Measurements from ENCODE around the gene STK38L.

STK38L gene

DNA sequence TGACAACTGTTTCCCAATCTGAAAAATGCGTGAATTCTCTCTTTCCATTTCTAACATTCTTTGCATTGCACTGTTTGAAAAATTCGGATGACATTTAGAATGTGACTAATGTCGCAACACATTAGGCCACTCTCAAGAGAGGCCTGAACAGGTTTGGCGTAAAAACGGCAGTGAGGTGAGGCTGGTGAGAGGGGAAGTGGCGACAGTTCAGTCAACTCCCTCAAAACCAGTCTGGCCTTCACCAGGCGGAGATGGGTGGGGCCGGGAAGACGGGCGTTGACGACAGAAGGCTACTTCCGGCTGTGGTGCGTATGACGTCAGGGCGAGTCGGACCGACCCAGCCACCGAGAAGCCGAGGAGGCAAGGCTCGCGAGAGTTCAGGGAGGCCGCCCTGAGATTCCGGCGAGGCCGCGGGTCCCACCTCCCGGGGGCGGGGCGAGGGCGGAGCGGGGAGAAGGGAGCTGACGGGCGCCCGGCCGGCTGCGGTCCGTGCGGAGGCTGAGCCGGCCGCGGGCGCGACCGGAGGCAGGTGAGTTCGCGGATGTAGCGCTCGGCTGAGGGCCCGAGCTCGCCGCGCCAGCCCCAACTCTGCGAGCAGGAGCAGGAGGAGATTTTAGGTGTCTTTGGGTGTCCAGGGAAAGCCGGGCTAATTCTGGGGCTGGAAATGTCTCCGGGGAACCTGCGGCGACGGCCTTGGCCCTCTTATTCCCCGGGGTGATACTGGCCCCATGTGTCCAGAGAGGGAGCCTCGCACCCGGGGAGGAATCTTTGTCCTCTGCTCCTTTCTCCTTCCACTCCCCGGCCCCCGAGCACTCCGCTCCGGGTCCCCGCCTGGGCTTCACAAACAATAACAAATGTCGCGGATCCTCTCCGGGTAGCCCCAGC is at the start of gene STK38L:
Gene STK38L, plus strand, starts transcription at position 483 of the 885 bp plus-strand sequence. CDS start 53,435 bp downstream, outside the sequence.
- peak; percentile 81 for DNase-seq (ENCODE audit: low spot score)

DNA sequence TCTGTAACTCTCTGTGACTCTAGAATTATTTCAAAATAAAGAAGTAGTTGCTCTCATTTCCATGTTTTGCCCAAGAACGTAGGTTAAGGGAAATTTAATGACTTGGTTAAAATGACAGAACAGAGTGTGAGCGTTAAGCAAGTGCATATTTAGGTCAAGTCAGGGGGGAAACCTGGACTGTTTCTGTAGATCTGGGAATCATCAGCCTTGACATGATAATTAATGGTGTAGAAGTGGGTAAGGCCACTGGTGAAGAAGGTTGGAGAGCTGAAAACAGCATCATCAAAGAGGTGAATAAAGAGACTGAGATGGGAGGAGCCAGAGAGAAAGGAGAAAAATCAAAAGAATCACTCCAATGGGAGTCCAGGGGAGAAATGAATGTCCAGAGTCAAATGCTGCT is 49.4 kb upstream of the STK38L start:
- DNase-seq (ENCODE audit: low spot score): no peak

DNA sequence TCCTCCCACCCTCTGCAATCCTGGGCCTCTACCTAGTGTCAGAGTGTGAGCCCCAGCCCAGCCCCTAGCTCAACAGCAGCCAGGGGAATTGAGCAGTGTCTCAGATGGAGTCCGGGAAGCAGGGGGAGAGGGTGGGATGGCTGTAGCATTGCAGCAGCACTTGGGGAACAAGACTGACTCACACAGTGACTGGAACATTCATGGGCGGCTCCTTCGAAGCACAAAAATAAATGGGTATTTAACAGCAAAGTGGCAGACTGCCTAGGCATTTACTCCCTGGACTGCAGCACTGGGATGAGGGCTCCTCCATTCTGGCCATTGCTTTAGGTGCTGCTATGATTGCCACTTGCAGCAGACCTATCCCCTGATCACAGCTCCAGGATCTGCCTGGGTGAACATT is 46.0 kb upstream of the STK38L start:
- no peak for DNase-seq (ENCODE audit: low spot score)

DNA sequence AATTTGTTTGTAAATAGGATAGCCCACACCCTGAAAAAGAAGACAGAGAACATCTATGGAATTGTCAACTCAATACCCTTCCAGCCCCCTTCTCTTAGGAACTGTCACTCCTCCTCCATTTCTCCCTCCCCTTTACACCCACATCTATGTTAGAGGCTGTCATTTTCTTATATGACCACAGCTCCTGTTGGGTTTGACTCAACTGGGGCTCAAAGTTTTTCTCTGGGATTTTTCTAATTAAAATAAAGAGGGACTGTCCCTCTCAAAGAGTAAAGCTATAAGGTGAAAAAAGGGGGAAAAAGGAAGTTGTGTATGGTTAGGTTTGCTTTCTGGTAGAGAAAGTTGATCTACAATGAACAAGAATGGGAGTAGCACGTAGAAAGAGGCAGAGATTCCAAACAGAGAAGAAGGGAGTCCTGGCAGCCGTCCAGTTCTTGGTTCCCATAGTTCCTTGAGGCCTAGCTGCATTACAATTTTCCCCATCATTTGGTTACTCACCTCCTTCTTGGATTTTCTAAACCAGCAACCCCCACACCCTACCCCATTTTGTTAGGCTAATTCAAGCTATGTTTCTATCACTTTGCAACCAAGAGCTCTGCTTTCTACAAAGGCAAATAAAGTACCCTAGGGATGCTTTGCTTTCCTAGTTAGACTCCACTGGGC is 44.3 kb upstream of the STK38L start:
- DNase-seq (ENCODE audit: low spot score): no peak

DNA sequence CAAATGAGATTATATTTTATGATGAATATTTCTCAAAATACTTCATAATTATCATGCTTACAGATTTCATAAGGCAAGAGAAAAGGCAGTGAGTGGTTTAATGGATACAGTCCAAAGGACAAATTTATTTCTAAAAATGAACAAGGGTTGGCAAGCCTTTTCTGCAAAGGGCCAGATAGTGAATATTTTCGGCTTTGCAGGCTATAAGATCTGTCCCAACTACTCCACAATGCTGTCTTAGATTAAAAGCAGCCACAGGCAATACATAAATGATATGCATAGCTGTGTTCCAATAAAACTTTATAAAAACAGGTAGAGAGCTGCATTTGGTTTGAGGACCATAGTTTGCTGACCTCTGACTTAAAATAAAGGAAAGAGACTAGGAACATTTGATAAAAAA is 42.9 kb upstream of the STK38L start:
- no peak for DNase-seq (ENCODE audit: low spot score)

DNA sequence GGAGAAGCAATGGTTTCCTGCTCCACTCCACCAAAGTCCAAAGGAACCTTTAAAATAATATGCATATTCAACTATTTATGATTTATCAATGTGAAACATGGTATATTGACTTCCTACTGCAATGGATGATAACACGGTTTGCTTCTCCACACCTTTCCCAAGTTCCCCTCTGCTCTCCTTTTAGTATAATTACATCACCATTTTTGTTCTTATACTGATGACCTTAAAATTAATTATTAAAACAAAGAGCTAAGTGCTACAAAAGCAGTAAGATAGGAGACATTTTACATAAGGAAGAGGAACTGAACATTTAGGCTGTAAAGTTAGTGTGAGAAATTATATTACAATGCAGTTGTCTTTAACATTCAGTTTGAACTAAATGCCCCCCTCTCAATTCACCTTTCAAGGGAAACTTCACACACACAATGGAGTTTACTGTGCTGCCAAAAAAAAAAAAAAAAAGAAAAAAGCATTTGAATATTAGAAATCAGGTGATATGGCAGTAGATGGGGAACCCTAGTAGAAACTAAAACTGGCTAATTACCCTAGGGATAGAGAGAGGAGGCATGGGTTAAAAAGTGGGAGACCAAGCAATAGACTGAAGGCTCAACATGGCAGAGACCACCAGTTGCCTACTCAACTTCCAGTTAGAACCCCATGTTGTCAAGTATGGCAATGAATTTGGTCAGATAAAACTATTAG is 37.1 kb upstream of the STK38L start:
- DNase-seq (ENCODE audit: low spot score): no peak

DNA sequence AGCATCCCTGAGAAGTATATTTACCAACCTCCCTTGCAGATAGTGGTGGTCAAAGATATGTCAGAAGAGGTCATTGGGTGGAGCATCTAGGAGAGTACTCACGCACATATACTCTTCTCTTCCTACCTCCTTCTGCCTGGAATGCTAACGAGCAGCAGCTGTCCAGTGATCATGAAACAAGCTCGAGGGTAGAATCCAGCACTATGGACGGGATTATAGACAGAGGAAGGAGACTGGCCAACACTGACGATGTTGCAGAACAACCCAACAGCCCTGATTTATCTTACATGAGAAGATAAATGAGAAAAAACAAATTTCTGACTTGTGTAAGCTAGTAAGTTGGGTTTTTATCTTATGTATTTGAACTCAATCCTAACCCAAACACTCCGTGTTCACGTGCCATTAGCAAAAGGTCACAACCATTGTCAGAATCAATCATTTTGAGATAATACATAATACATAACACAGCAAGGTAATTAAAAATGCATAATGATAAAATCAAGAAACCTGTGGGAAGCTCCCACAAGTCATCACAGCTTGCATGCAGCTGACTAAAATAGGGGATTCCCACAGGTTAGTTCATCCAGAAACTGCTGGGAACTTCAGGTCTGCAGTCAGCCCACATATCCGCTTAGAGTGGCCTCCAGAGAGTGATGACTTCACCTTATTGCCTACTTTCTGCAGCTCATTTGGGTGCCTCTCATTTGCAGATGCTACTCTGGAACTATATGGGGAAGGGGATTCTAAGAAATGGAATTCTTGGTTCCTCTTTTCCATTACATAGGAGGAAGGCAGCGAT is 36.3 kb upstream of the STK38L start:
- DNase-seq (ENCODE audit: low spot score): no peak

DNA sequence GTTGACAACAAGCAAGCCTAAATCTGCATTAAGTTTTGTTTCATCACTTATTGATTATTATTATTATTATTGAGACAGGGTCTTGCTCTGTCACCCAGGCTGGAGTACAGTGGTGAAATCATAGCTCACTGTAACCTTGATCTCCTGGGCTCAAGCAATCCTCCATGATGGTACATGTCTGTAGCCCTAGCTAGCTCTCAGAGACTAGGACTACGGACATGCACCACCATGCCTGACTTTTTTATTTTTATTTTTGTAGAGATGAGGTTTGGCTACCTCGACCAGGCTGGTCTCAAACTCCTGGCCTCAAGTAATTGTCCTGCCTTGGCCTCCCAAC is 35.7 kb upstream of the STK38L start:
- DNase-seq (ENCODE audit: low spot score): no peak

DNA sequence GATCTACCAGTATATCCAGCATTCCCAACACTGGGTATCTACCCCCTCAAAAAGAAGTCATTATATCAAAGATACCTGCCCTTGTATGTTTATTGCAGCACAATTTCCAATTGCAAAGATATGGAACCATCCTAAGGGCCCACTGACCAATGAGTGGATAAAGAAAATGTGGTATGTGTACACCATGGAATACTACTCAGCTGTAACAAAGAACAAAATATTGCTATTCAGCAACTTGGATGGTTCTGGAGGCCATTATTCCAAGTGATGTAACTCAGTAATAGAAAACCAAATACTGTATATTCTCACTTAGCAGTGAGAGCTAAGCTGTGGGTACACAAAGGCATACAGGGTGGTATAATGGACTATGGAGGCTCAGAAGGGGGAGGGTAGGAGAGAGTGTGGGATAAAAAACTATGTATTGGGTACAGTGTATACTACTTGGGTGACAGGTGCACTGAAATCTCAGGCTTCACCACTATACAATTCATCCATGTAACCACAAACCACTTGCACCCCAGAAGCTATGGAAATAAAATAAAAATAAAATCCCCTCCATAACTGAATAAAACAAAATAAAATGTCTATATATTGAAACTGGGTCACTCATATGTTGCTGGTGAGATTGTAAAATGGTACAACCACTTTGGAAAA is 34.7 kb upstream of the STK38L start:
- no peak for DNase-seq (ENCODE audit: low spot score)

DNA sequence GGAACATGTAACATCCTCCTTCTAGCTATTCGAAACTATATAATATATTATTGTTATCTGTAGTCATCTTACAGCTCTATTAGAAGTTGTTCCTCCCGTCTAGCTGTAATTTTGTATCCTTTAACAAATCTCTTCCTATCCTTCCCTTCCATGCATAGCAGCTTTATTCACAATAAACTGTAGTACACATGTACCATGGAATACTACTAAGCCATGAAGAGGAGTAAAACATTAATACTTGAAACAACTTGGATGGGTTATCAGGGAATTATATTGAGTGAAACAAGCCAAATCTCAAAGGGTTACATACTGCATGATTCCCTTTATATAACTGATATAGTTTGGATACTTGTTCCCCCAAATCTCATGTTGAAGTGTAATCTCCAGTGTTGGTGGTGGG is 33.9 kb upstream of the STK38L start:
- no peak for DNase-seq (ENCODE audit: low spot score)

DNA sequence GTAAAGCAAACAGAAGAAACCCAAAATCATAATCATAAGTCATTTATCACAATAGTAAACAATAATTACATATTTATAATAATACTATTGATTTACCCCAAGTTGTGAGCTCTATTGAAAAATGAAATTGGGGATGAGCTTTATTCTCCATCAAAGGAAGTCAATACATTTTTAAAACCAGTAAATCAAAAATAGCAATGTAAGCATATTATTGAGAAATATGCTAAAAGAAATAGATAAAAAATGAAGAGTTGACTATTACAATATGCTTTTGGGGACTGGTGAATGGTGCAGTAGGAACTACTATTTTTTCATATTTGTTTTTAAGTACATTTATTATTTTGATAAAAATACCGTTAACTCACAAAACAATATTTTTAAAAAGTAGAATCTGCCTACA is 31.2 kb upstream of the STK38L start:
- DNase-seq (ENCODE audit: low spot score): no peak

DNA sequence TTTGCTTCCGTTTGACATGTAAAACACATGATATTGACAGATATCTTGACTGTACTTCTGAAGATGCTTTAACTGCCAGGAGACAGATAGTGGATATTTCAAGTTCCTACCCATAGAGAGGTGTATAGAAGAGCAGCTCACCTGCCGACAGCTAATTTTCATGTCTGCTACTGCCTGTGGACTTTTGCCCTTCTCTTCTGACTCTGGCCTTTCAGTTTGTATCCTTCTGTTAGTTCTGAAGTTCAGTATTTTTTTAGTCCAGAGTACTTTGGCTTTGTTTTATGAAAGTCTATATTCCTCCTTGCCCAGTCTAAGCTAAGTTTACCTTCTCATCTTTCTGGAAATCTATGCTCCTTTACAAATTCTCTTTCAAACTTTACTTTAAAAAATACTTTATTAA is 30.8 kb upstream of the STK38L start:
- no peak for DNase-seq (ENCODE audit: low spot score)

DNA sequence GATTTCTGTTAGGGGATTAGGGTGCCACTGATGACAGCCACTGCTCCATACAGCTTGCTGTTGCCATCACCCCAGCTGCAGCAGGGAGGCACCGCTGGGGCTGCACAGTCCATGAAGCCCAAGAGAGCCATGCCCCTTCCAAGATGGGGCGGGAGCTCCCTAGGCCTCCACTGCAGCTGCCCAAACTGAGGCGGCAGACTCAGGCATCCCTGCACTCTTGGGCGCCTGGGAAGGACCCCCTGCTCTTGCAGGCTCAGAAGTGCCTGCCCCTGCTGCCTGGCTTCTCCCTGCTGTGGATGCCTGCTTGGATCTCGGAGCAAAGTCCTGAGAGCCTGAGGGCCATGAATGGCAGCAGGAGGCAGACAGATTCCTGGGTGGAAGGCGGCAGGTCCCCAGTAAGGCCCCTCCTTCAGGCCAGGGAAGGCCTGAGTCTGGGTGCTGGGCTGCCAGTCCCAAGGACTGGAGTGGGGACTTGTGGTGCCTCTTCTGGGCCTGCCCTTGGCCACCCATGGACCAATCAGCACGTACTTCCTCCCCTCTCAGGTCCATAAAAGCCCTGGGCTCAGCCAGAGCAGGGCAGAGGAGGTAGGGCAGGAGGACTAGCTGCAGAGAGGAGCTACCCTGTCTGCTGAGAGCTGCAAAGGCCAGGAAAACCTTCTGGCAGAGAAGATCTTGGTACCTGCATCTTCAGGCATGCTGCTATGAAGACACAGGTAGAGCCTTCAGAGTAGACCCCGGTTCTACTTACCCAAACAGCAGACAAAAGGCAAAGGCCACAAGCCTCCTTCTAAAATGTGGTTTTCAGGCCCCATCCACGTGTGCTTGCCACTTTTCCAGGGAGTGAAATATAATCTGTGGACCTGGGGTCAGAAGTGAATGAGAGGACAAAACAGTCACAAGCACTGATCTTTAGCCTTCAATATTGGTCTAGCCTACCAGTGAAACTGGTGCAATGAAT is 30.0 kb upstream of the STK38L start:
- DNase-seq (ENCODE audit: low spot score): no peak

DNA sequence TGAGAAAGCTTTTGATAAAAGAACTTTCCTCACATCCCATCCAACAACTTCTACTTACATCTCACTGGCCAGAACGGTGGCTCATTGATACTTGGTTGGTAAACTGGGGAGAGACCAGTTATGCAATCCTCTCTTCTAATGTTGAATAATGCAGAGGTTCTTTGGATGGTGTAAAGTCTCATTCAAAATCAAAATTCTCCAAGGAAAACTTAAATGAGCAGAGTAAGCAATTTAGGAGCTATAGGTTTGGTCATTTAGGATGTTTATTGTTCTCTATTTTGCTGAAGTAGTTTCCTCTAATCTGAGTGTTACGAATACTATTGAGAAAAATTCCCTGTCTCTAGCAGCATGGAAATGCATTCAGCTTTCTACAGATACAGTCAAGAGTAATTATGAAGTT is 26.5 kb upstream of the STK38L start:
- DNase-seq (ENCODE audit: low spot score): no peak

DNA sequence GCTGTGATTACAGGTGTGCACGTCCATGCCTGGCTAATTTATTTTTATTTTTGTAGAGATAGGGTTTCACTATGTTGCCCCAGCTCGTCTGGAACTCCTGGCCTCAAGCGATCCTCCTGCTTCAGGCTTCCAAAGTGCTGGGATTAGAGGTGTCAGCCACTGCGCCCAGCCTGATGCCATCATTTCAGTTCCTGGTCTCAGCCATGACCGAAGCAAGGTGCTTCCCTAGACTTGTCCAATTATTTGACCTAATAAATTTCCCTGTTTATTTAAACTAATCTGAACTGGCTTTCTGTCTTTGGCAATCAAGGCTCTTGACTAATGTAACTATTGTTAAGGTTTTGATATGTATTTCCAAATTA is 24.4 kb upstream of the STK38L start:
- no peak for DNase-seq (ENCODE audit: low spot score)

DNA sequence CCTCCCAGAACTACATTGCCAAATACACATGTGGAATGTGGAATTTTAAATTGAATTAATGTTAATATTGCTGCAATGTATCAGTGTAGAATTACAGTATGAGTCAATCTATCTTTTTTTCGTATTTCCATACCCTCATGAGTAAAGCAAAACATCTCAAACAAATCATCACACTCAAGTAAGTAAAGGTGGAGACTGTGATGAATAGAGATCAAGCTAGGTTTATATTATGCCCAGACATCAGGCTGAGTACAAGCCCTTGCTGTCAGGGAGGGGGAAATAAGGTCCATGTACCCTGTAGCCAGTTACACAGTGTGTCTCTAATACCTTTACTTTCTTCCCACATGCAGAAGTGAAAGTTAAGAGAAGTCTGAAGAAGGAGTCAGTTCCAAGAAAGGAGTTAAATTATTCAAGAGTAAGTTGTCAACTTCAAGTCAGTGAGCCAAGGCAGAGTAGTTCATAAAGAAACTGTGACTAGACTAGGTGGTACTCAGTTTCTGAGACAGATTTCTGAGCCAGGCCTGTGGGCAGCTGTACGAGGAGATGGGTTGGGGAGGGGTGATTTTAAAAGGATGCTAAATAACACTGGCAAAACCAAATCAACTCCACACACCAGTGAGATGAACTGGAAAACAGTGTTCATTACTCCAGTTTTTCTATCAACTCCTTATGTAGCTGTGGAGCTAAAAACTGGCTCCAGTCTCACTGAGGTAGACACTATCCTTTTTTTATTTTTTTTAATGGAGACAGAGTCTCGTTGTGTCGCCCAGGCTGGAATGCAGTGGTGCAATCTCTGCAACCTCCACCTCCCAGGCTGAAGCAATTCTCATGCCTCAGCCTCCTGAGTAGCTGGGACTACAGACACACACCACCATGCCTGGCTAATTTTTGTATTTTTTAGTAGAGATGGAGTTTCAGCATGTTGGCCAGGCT is 23.8 kb upstream of the STK38L start:
- no peak for DNase-seq (ENCODE audit: low spot score)

DNA sequence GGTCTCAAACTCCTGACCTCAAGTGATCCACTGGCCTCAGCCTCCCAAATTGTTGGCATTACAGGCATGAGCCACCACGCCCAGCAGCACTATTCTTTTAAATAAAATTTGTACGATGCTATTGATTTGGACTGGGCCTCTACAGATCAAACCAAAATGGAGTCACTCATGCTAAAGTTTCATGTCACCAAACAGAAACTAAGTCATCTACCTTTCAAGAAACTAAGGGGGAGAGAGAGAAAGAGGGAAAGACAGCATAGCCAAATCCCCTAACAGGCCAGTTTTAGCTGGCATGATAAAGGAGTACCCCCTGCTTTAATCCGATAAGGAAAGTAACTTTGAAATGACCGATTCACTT is 23.1 kb upstream of the STK38L start:
- DNase-seq (ENCODE audit: low spot score): no peak

DNA sequence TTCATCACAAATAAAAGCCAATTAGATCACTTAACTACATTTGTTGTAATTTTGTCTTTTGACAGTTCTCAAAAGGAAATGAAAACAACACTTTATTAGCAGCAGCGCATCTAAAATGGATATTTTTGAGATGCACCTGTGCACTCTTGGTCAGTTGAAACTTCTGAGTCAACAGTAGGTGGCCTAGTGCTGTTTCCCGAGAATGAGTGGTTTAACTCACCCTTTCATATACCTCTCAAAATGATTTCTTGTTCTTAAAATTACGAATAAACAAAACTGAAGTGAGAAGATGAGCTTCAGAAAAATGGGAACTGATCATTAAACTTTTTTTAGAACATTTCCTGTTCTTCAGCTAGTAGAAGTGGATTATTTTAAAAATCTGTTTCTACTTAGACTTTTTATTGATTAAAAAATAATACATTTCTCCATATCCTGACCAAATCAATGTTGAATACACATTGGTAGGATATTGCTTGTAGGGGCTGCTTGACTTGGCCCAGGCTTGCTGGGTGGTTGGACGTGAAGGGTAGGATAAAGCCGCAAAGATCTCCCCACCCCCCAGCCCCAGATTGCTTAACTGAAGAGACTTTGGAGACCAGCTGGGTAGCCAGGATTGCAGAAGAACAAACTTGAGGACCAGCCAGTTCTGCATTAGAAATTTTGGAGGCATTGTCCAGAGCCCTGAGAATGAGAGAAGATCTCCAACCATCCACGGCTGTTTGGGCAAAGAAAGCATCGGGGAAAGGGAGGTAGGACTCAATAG is 22.3 kb upstream of the STK38L start:
- DNase-seq (ENCODE audit: low spot score): no peak

DNA sequence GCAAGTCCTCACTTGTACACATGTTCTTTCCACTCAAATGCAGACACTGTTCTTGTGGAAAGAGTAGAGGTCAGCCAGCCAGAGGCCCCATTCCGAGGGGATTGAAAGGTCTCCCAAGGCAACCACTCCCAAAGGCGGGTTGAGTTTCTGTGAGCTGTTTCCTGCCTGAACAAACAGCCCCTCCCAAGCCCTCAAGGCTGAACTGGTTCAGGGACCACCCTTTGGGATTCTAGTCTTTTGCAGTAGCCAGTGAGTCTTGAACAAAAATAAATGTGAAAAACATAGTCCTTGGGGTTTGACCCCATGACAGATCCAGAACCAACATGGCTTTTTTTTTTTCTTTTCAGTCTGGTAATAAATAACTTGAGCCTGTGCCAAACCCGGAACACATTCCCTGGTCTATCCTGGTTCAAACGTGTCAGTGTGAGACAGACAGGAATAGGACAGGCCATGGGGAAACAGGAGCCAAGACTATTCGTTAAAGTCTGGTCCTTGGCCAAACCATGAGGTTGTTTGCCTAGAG is 17.6 kb upstream of the STK38L start:
- no peak for DNase-seq (ENCODE audit: low spot score)

Data from COLO829 (cell line).